Nephron (organoid): ENCODE data around the gene ZNF148.

Experiments
- H3K27ac Mint-ChIP-seq, 3 experiments: 2 replicates each; pipeline ENCODE4 v1.8.0; 2020; ENCODE audit warnings: mixed read lengths in 3 of 3, mild to moderate bottlenecking in 2 of 3, moderate library complexity in 1 of 3
- H3K27me3 Mint-ChIP-seq: 2 replicates; pipeline ENCODE4 v1.8.0; 2021; ENCODE audit warnings: low read depth, mild to moderate bottlenecking, moderate library complexity, mixed read lengths
- H3K36me3 Mint-ChIP-seq: 2 replicates; pipeline ENCODE4 v1.8.0; 2020; ENCODE audit warnings: low read depth, mixed read lengths
- H3K4me1 Mint-ChIP-seq: 2 replicates; pipeline ENCODE4 v1.8.0; 2020; ENCODE audit warnings: mixed read lengths
- H3K4me3 Mint-ChIP-seq, 3 experiments: 2 replicates each; pipeline ENCODE4 v1.8.0; 2020; ENCODE audit warnings: mild to moderate bottlenecking in 3 of 3, mixed read lengths in 3 of 3, moderate library complexity in 2 of 3
- H3K9me3 Mint-ChIP-seq: 2 replicates; pipeline ENCODE4 v1.8.0; 2020; ENCODE audit warnings: mixed read lengths
- CTCF ChIP-seq, 3 experiments: fragments of 200-600 bp; sonication (generic); IDR thresholded peaks; one replicate each; pipeline ENCODE4 v1.5.0; 2021; ENCODE audit warnings: antibody characterized with exemption in 3 of 3; ENCODE audit not compliant: unreplicated experiment in 3 of 3

Gene ZNF148

GRCh38 chr3:125374996-125375941 lies at the start of gene ZNF148:
Gene ZNF148 (minus strand): TSS chr3:125375325. CDS start chr3:125313640, 61,685 bp downstream.
- Mint-ChIP-seq H3K4me1 (peaks cover 37% of the 10 kb centered on the region), H3K9me3 (no peaks in the 10 kb centered on the region), H3K4me3 (peak within 1 kb of the TSS; percentile 96 to 98 (median 97)), H3K27ac (peak within 1 kb of the TSS; percentile 90 to 99 (median 97)), H3K36me3 (peaks cover 26% of the 10 kb centered on the region), H3K27me3 (no peaks in the 10 kb centered on the region)
- TF ChIP-seq CTCF (IDR thresholded peaks at IDR 0.05; ENCODE audit: unreplicated experiment in 3 of 3): no peak

- Mint-ChIP-seq H3K27me3 (no peaks in the 10 kb centered on the region), H3K27ac (no peak overlapping the region), H3K4me3 (no peak overlapping the region), H3K9me3 (peaks cover 6% of the 10 kb centered on the region), H3K4me1 (no peaks in the 10 kb centered on the region), H3K36me3 (no peaks in the 10 kb centered on the region)
- no peak for TF ChIP-seq CTCF (IDR thresholded peaks at IDR 0.05; ENCODE audit: unreplicated experiment in 3 of 3)
These were observed 43.2 kb upstream of the ZNF148 start for GRCh38 chr3:125418306-125418705.

GRCh38 chr3:125416235-125416634 lies 41.1 kb upstream of the ZNF148 start:
- no peak overlapping the region for H3K27ac Mint-ChIP-seq
- no peak for TF ChIP-seq CTCF (IDR thresholded peaks at IDR 0.05; ENCODE audit: unreplicated experiment in 3 of 3)
- no peaks in the 10 kb centered on the region for H3K27me3 Mint-ChIP-seq
- no peak overlapping the region for H3K4me3 Mint-ChIP-seq
- H3K9me3 Mint-ChIP-seq: peaks cover 6% of the 10 kb centered on the region
- no peaks in the 10 kb centered on the region for H3K4me1 Mint-ChIP-seq
- no peaks in the 10 kb centered on the region for H3K36me3 Mint-ChIP-seq

GRCh38 chr3:125414669-125415068 lies 39.5 kb upstream of the ZNF148 start:
- Mint-ChIP-seq H3K9me3 (peaks cover 3% of the 10 kb centered on the region), H3K27me3 (peaks cover 4% of the 10 kb centered on the region), H3K4me1 (no peaks in the 10 kb centered on the region), H3K36me3 (no peaks in the 10 kb centered on the region), H3K27ac (no peak overlapping the region), H3K4me3 (no peak overlapping the region)
- TF ChIP-seq CTCF (IDR thresholded peaks at IDR 0.05; ENCODE audit: unreplicated experiment in 3 of 3): no peak

- no peaks in the 10 kb centered on the region for H3K4me1 Mint-ChIP-seq
- peaks cover 11% of the 10 kb centered on the region for H3K27me3 Mint-ChIP-seq
- no peak overlapping the region for H3K4me3 Mint-ChIP-seq
- no peaks in the 10 kb centered on the region for H3K36me3 Mint-ChIP-seq
- peaks cover 6% of the 10 kb centered on the region for H3K9me3 Mint-ChIP-seq
- no peak for TF ChIP-seq CTCF (IDR thresholded peaks at IDR 0.05; ENCODE audit: unreplicated experiment in 3 of 3)
- H3K27ac Mint-ChIP-seq: no peak overlapping the region
These were observed 35.8 kb upstream of the ZNF148 start for GRCh38 chr3:125410922-125411321.
